AG10803 (cell line): Measurements from ENCODE around the gene TAP1.

Experiments
- DNase-seq: peaks from one replicate; pipeline ENCODE4 v3.0.0; 2010; ENCODE audit warnings: low read depth
- H3K4me3 ChIP-seq: 2 replicates; pipeline ENCODE4 v1.5.1; 2011; ENCODE audit warnings: mild to moderate bottlenecking, low read length, control low read depth
- TF ChIP-seq, protein P1 (sequence below): conservative IDR thresholded peaks from 2 replicates; pipeline ENCODE4 v1.5.1; 2011; ENCODE audit warnings: mild to moderate bottlenecking, low read length, control low read depth, inconsistent platforms

The TAP1 gene

DNA sequence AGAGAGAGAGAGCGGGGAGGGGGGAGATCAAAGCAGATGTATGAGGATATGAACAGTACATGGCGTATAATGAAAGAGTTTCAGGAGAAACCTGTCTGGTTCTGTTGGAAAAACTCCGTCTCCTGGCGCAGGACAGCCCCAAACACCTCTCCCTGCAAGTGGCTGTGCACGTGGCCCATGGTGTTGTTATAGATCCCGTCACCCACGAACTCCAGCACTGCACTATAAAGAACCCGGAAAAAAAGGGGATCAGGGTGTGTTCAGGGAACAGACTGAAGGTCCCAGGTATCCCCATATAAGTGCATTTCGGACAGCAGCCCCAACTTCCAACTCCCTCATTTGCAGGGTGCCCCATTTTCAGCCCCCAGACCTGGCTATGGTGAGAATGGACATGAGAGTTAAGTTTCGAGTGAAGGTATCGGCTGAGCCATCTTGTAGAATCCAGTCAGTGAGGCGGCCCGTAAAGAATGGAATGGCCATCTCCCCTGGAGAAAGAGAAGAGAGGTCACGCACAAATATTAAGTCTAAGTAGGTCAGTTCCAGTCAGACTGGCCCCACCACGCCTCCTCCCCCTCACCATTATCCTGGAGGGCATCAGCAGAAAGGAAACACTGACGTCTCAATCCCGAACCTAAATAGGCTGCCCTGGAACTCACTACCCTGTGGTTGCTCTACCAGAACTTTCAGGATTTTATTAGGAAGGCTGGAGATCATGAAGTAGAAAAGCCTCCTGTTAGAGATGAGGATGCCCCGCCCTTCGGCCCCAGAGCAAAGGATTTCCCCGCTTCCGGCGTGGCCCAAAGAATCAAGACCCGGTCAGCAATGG is 1.3 kb downstream of the TAP1 start:
- peak; percentile 22 for DNase-seq
- TF ChIP-seq, protein P1, sequence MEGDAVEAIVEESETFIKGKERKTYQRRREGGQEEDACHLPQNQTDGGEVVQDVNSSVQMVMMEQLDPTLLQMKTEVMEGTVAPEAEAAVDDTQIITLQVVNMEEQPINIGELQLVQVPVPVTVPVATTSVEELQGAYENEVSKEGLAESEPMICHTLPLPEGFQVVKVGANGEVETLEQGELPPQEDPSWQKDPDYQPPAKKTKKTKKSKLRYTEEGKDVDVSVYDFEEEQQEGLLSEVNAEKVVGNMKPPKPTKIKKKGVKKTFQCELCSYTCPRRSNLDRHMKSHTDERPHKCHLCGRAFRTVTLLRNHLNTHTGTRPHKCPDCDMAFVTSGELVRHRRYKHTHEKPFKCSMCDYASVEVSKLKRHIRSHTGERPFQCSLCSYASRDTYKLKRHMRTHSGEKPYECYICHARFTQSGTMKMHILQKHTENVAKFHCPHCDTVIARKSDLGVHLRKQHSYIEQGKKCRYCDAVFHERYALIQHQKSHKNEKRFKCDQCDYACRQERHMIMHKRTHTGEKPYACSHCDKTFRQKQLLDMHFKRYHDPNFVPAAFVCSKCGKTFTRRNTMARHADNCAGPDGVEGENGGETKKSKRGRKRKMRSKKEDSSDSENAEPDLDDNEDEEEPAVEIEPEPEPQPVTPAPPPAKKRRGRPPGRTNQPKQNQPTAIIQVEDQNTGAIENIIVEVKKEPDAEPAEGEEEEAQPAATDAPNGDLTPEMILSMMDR = no peak
- peak overlapping the region; percentile 89 for H3K4me3 ChIP-seq

DNA sequence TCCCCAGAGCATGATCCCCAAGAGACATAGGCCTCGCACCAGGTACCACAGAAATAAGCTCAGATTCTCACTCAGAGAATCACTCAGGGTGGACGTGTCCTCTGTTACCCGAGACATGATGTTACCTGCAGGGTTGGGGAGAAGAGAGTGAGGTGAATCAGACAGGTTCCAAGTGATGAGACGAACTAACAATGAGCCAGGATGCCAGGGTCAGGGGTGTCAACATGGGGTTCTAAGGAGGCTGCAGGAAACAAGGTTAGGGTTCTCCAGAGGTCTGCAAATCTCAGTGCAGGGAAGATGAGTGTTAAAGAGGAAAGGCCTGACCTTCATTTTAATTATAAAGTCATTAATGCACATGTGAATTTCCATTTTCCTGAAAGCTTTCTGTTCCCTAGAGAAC is 2.5 kb downstream of the TAP1 start:
- no peak overlapping the region for H3K4me3 ChIP-seq
- TF ChIP-seq, protein P1 = no peak
- no peak for DNase-seq

DNA sequence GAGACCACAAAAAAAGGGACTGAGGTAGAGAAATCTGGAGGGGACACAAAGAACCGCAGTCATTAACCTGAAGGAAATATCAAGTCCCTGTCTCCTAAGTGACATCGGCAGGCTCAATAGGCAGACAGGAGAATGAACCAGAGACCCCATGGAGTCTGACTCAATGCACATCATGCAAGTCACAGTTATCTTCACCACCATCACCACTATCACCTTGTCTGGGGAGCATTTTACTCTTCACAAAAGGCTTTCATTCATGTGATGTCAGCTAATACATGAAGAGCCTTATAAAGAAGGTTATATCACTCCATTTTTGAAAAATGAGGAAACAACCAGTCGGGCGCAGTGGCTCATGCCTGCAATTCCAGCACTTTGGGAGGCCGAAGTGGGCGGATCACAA is 4.4 kb downstream of the TAP1 start:
- TF ChIP-seq, protein P1 = no peak
- DNase-seq = no peak
- no peak overlapping the region for H3K4me3 ChIP-seq

DNA sequence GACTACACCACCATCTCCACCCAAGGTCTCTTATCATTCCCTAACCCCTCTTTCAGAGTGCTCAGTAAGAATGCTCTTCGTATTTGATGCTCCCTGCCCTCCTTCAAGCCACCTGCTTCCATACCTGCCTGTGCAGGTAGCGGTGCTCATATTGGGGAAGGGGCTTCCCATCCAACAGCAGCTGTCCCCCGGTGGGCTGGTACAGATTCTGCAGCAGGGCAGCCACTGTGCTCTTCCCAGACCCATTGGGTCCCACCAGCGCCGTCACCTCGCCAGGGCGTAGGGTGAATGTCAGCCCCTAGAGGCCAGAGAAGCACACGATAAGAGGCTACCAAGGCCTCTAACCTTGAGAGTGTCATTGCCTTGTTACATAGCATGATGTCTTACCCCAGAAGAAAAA is 5.7 kb downstream of the TAP1 start:
- TF ChIP-seq, protein P1 = no peak
- no peak overlapping the region for H3K4me3 ChIP-seq
- DNase-seq = no peak

DNA sequence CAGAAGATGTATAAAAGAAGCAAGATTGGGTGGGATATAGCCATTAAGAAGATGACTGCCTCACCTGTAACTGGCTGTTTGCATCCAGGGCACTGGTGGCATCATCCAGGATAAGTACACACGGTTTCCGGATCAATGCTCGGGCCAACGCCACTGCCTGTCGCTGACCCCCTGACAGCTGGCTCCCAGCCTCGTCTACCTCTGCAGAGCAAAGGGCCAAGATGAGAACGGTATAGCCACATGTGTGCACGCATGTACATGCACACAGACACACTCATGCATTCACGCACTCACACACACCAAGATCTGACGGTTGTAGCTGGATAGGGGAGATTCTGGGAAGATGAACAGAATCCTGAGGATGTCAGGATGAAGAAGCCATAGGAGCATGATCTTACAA is 6.5 kb downstream of the TAP1 start:
- no peak for DNase-seq
- H3K4me3 ChIP-seq = no peak overlapping the region
- TF ChIP-seq, protein P1 = no peak

DNA sequence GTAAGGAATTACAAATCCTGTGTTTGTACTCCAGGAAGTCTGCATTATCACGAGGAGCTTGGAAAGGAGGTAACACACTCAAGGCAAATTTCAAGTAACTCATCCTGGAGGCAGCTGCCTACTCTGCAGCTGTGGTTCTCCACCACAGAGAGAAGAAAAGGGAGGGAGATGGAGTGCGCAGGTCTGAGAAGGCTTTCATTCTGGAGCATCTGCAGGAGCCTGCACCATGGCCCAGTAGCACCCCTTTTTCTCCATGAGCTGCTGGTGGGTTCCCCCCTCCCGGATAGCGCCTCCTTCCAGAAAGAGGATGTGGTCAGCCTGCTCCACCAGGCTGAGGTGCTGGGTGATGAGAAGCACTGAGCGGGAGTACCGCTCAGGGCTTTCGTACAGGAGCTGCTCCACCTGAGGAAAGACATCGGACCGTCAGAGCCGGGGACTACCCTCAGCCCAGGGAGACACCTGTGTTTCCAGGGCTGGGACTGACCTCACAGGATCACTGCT is 8.1 kb downstream of the TAP1 start:
- no peak for DNase-seq
- no peak overlapping the region for H3K4me3 ChIP-seq
- TF ChIP-seq, protein P1 = no peak

DNA sequence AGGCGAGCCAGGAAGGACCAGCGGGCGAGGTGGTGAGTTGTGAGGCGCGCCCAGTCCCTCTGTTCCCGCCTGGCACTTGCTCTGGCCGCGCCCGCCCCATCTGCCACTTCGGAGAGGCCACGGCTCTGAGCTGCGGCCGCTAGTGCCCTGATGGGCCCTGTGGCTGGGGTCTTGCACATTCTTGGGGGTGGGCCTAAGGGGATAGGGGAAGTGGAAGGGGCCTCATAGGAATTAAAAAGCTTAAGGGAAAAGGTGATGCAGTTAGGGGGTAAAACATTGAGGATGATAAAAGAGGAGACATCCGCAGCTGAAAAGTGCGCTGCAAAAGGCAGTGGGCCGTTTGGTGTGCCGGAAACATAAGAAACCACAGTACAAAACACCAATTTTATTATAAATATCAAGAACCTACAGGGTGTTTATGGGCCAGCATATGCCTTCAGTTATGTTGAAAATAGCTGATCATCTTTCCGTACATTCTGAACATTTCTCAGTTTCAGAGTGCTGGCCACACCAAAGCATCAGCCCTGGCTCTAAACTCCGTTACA is 8.6 kb downstream of the TAP1 start:
- no peak for DNase-seq
- TF ChIP-seq, protein P1 = no peak
- H3K4me3 ChIP-seq = peak overlapping the region; percentile 91
